Measurements from ENCODE around the gene CUBN. TPM values are rescaled to one million over a fixed set of nuclear protein-coding genes. Genes with fewer than 3 reads are reported as not detected.

The CUBN gene
- total RNA-seq, 2 donors from 2014 or later = 0.75 to 1.3 TPM

GRCh38 chr10:16819436-16819835, 310.2 kb downstream of the CUBN start:
- Histone ChIP-seq H3K27ac (ENCODE audit: low read depth, low read length) (no peak overlapping the region), H3K9me3 (ENCODE audit: control insufficient read depth, low read length) (peaks cover 36% of the 10 kb centered on the region), H3K9ac (ENCODE audit: extremely low read depth, low read length, poor library complexity, severe bottlenecking) (no peak overlapping the region), H3K27me3 (ENCODE audit: control insufficient read depth, insufficient read depth, low read length, poor library complexity, severe bottlenecking) (no peaks in the 10 kb centered on the region), H3K36me3 (ENCODE audit: control insufficient read depth, insufficient read depth, low read length) (no peaks in the 10 kb centered on the region), H3K4me3 (ENCODE audit: low read length) (no peak overlapping the region), H3K4me1 (ENCODE audit: control insufficient read depth, insufficient read depth, low read length) (peaks cover 6% of the 10 kb centered on the region)
- WGBS, 2 experiments (ENCODE audit: insufficient coverage in 1 of 2, insufficient read length in 1 of 2) = 71 to 79% methylated on average over 1 to 3 of the region's 3 CpGs
- Mint-ChIP-seq H3K27ac (no peak overlapping the region), H3K9me3 (peaks cover 28% of the 10 kb centered on the region), H3K36me3 (ENCODE audit: low read depth) (peaks cover 5% of the 10 kb centered on the region), H3K27me3 (ENCODE audit: insufficient read depth) (peaks cover 5% of the 10 kb centered on the region), H3K4me1 (peaks cover 14% of the 10 kb centered on the region), H3K4me3 (no peak overlapping the region)
- DNase-seq = no peak
- TF ChIP-seq, protein P1, sequence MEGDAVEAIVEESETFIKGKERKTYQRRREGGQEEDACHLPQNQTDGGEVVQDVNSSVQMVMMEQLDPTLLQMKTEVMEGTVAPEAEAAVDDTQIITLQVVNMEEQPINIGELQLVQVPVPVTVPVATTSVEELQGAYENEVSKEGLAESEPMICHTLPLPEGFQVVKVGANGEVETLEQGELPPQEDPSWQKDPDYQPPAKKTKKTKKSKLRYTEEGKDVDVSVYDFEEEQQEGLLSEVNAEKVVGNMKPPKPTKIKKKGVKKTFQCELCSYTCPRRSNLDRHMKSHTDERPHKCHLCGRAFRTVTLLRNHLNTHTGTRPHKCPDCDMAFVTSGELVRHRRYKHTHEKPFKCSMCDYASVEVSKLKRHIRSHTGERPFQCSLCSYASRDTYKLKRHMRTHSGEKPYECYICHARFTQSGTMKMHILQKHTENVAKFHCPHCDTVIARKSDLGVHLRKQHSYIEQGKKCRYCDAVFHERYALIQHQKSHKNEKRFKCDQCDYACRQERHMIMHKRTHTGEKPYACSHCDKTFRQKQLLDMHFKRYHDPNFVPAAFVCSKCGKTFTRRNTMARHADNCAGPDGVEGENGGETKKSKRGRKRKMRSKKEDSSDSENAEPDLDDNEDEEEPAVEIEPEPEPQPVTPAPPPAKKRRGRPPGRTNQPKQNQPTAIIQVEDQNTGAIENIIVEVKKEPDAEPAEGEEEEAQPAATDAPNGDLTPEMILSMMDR (conservative IDR thresholded peaks at IDR 0.05) = no peak

- peaks cover 5% of the 10 kb centered on the region for H3K36me3 Mint-ChIP-seq (ENCODE audit: low read depth)
- Histone ChIP-seq H3K36me3 (ENCODE audit: control insufficient read depth, insufficient read depth, low read length) (no peaks in the 10 kb centered on the region), H3K27ac (ENCODE audit: low read depth, low read length) (no peak overlapping the region), H3K27me3 (ENCODE audit: control insufficient read depth, insufficient read depth, low read length, poor library complexity, severe bottlenecking) (no peaks in the 10 kb centered on the region), H3K4me1 (ENCODE audit: control insufficient read depth, insufficient read depth, low read length) (peaks cover 6% of the 10 kb centered on the region), H3K9ac (ENCODE audit: extremely low read depth, low read length, poor library complexity, severe bottlenecking) (no peak overlapping the region), H3K4me3 (ENCODE audit: low read length) (no peak overlapping the region), H3K9me3 (ENCODE audit: control insufficient read depth, low read length) (peaks cover 33% of the 10 kb centered on the region)
- TF ChIP-seq, protein P1 (conservative IDR thresholded peaks at IDR 0.05) = no peak
- H3K27ac Mint-ChIP-seq = no peak overlapping the region
- DNase-seq = no peak
- peaks cover 28% of the 10 kb centered on the region for H3K9me3 Mint-ChIP-seq
- peaks cover 14% of the 10 kb centered on the region for H3K4me1 Mint-ChIP-seq
- whole genome bisulfite sequencing, 2 experiments (ENCODE audit: insufficient coverage in 1 of 2, insufficient read length in 1 of 2) = 89 to 93% methylated on average over 4 to 6 of the region's 6 CpGs
- peaks cover 5% of the 10 kb centered on the region for H3K27me3 Mint-ChIP-seq (ENCODE audit: insufficient read depth)
- no peak overlapping the region for H3K4me3 Mint-ChIP-seq
These were observed 310.6 kb downstream of the CUBN start for GRCh38 chr10:16819026-16819425.

GRCh38 chr10:16817125-16818019, 312.2 kb downstream of the CUBN start, which contains the start of gene RSU1:
TSS of gene RSU1 (minus strand) at chr10:16817424. CDS start at chr10:16817081, 343 bp downstream.
- H3K4me3 ChIP-seq (ENCODE audit: low read length) = peak within 1 kb of the TSS; percentile 93
- H3K4me3 Mint-ChIP-seq = peak within 1 kb of the TSS; percentile 88
- peaks cover 16% of the 10 kb centered on the region for H3K9me3 ChIP-seq (ENCODE audit: control insufficient read depth, low read length)
- H3K9ac ChIP-seq (ENCODE audit: extremely low read depth, low read length, poor library complexity, severe bottlenecking) = peak within 1 kb of the TSS; percentile 53
- H3K36me3 ChIP-seq (ENCODE audit: control insufficient read depth, insufficient read depth, low read length) = peaks cover 7% of the 10 kb centered on the region
- peaks cover 14% of the 10 kb centered on the region for H3K4me1 Mint-ChIP-seq
- WGBS, 2 experiments (ENCODE audit: insufficient coverage in 1 of 2, insufficient read length in 1 of 2) = 0% methylated on average over 36 to 65 of the region's 65 CpGs
- H3K9me3 Mint-ChIP-seq = peaks cover 13% of the 10 kb centered on the region
- H3K4me1 ChIP-seq (ENCODE audit: control insufficient read depth, insufficient read depth, low read length) = peaks cover 6% of the 10 kb centered on the region
- peaks cover 5% of the 10 kb centered on the region for H3K27me3 Mint-ChIP-seq (ENCODE audit: insufficient read depth)
- H3K27me3 ChIP-seq (ENCODE audit: control insufficient read depth, insufficient read depth, low read length, poor library complexity, severe bottlenecking) = no peaks in the 10 kb centered on the region
- peak within 1 kb of the TSS; percentile 95 for H3K27ac Mint-ChIP-seq
- DNase-seq = peak; percentile 100
- H3K27ac ChIP-seq (ENCODE audit: low read depth, low read length) = peak within 1 kb of the TSS; percentile 62
- peaks cover 4% of the 10 kb centered on the region for H3K36me3 Mint-ChIP-seq (ENCODE audit: low read depth)
- TF ChIP-seq, protein P1 (conservative IDR thresholded peaks at IDR 0.05) = no peak

All from endodermal cell (in vitro differentiated cells).